SK-N-SH treated with all-trans-retinoic acid at 6 μM for 48 hours (cell line): Measurements from ENCODE around the gene OVCA2.

Experiments used
- ARNTL ChIP-seq: fragments of 450-650 bp; formaldehyde crosslinking; IDR thresholded peaks from 2 replicates; pipeline ENCODE4 v1.5.0; 2020; ENCODE audit warnings: low read depth, mild to moderate bottlenecking, moderate library complexity, borderline replicate concordance
- GLIS3 ChIP-seq: fragments of 250-450 bp; sonication (Bioruptor Pico); IDR thresholded peaks from 2 replicates; pipeline ENCODE4 v1.5.0; 2020; ENCODE audit warnings: mild to moderate bottlenecking, moderate library complexity
- ZFP3 ChIP-seq: fragments of 250-450 bp; sonication (Bioruptor Pico); IDR thresholded peaks from 2 replicates; pipeline ENCODE4 v1.5.0; 2020; ENCODE audit warnings: mild to moderate bottlenecking, moderate library complexity
- ZNF70 ChIP-seq: fragments of 450-650 bp; formaldehyde crosslinking; IDR thresholded peaks from 2 replicates; pipeline ENCODE4 v1.5.0; 2020; ENCODE audit warnings: mild to moderate bottlenecking, moderate library complexity

GRCh38 chr17:1995907-1996799 is 45.7 kb upstream of the OVCA2 start:
- TF ChIP-seq ARNTL (CRISPR knock-in tag) = no peak
- no peak for TF ChIP-seq ZNF70
- no peak for TF ChIP-seq GLIS3 (CRISPR knock-in tag)
- TF ChIP-seq ZFP3 (CRISPR knock-in tag) = no peak
